GM19438 (cell line): Measurements from ENCODE around the gene C21orf91.

Experiments used
- ATAC-seq: cut with Tn5 transposase; IDR thresholded peaks from one replicate; pipeline ENCODE4 v1.9.1; 2021; ENCODE audit warnings: low read depth; ENCODE audit not compliant: unreplicated experiment

The C21orf91 gene

GRCh38 chr21:17799414-17800164, 19.6 kb downstream of the C21orf91 start:
- ATAC-seq = no peak

GRCh38 chr21:17798796-17799195, 20.4 kb downstream of the C21orf91 start:
- no peak for ATAC-seq

- ATAC-seq = no peak
These were observed 21.2 kb downstream of the C21orf91 start for GRCh38 chr21:17797967-17798366.

- ATAC-seq = no peak
These were observed 22.7 kb downstream of the C21orf91 start for GRCh38 chr21:17796503-17796902.

GRCh38 chr21:17796037-17796403, 23.1 kb downstream of the C21orf91 start:
- no peak for ATAC-seq

- no peak for ATAC-seq
These were observed 23.8 kb downstream of the C21orf91 start for GRCh38 chr21:17795146-17796036.

GRCh38 chr21:17794518-17795145, 24.5 kb downstream of the C21orf91 start:
- no peak for ATAC-seq

- peak; percentile 75 for ATAC-seq
These were observed 25.7 kb downstream of the C21orf91 start for GRCh38 chr21:17793246-17794123.

- ATAC-seq = no peak
These were observed 29.5 kb downstream of the C21orf91 start for GRCh38 chr21:17789656-17790055.

GRCh38 chr21:17789069-17789468, 30.1 kb downstream of the C21orf91 start:
- ATAC-seq = no peak

GRCh38 chr21:17786851-17787181, 32.3 kb downstream of the C21orf91 start:
- ATAC-seq = no peak

GRCh38 chr21:17786071-17786850, 32.9 kb downstream of the C21orf91 start:
- ATAC-seq = no peak

- no peak for ATAC-seq
These were observed 33.8 kb downstream of the C21orf91 start for GRCh38 chr21:17785403-17785788.

- peak; percentile 51 for ATAC-seq
These were observed 34.4 kb downstream of the C21orf91 start for GRCh38 chr21:17784604-17785402.

GRCh38 chr21:17784180-17784598, 35.0 kb downstream of the C21orf91 start:
- peak; percentile 47 for ATAC-seq

GRCh38 chr21:17783481-17784179, 35.5 kb downstream of the C21orf91 start:
- ATAC-seq = peak; percentile 36

- no peak for ATAC-seq
These were observed 36.2 kb downstream of the C21orf91 start for GRCh38 chr21:17783003-17783402.

GRCh38 chr21:17782051-17782450, 37.1 kb downstream of the C21orf91 start:
- ATAC-seq = no peak
